OCI-LY1 (cell line): ENCODE data around the gene ANKRD33.

ENCODE experiments used
- CTCF ChIP-seq: fragments of 200-600 bp; sonication (generic), shearing (Covaris generic); IDR thresholded peaks from 2 replicates; pipeline ENCODE4 v1.5.1; 2017; ENCODE audit warnings: mild to moderate bottlenecking, antibody characterized with exemption, low read length, moderate library complexity, mixed read lengths
- EZH2 ChIP-seq: fragments of 200-600 bp; sonication (generic), shearing (Covaris generic); IDR thresholded peaks from 2 replicates; pipeline ENCODE4 v1.8.0; 2017; ENCODE audit warnings: borderline replicate concordance, mixed run types, mild to moderate bottlenecking, antibody characterized with exemption, low read length, moderate library complexity, mixed read lengths

GRCh38 chr12:51839310-51839947, 48.5 kb upstream of the ANKRD33 start:
- TF ChIP-seq CTCF (no peak), EZH2 (no peak)
